GM19351 (cell line): Measurements from ENCODE around the gene COMMD7.
"Not testable (repeated sequence)": the region's sequence is repeated elsewhere in the genome, so short reads cannot be mapped to it uniquely, and the experiment has no call there.

ENCODE experiments used
- ATAC-seq: cut with Tn5 transposase; IDR thresholded peaks from one replicate; pipeline ENCODE4 v1.9.1; 2021; ENCODE audit warnings: mild to moderate bottlenecking, moderate library complexity; ENCODE audit not compliant: unreplicated experiment

The COMMD7 gene

DNA sequence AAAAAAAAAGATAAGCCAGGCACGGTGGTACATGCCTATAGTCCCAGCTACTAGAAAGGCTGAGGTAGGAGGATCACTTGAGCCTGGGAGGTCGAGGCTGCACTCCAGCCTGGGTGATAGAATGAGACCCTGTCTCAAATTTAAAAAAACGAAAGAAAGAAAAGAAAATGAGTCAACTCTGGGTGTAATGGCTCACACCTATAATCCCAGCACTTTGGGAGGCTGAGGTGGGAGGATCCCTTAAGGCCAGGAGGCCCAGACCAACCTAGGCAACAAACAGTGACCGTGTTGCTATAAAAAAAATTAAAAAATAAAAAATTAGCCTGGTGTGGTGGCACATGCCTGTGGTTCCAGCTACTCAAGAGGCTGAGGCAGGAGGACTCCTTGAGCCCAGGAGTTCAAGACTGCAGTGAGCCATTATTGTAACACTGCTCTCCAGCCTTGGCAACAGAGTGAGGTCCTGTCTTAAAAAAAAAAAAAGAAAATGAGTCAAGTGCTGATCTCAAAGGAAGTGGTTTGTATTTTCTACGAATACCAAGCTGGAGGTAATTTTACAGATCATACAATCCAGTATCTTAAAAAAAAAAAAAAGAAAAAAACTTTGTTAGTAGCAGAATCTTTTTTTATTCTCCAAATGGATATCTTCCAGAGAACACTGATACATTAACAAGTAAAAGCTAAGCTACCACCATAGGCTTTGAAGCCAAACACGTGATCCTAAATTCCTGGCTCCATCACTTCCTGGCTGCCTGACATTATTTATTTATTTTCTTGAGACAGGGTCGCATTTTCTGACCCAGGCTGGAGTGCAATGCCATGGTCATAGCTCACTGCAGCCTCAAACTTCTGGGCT, 5.7 kb downstream of the COMMD7 start:
- ATAC-seq: no peak

DNA sequence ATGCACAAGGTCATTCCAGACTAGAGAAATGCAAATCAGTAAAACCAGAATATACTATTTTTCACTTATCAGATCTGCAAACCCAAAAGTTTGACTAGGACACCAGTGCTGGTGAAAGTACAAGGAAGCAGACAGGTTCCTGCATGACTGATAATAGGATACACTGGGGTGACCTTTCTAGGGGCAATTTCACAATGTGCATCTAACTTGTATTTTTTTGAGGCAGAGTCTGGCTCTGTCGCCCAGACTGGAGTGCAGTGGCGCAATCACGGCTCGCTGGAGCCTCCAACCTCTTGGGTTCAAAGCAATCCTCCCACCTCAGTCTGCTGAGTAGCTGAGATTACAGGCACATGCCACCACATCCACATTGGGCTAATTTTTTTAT, 11.4 kb downstream of the COMMD7 start:
- no peak for ATAC-seq

DNA sequence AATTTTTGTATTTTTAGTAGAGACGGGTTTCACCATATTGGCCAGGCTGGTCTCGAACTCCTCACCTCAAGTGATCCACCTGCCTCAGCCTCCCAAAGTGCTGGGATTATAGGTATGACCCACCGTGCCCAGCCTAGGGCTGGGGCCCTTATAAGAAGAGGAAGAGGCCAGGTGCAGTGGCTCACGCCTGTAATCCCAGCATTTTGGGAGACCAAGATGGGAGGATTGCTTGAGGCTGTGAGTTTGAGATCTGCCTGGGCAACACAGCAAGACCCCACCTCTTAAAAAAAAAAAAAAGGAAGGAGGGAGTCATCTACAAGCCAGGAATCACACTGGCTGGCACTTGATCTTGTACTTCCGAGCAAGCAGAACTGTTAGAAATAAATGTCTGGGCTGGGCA, 13.9 kb downstream of the COMMD7 start:
- not testable (repeated sequence) for ATAC-seq

DNA sequence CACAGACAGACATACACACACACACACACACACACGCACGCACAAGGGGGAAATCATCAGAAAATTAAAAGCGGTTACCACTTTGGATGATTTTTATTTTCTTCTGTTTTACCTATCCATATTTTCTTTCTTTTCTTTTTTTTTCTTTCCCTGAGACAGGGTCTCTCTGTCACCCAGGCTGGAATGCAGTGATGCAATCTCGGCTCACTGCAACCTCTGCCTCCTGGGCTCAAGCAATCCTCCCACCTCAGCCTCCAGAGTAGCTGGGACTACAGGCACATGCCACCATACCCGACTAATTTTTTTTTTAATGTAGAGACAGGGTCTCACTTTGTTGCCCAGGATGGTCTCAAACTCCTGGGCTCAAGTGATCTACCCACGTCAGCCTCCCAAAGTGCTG, 14.8 kb downstream of the COMMD7 start:
- ATAC-seq: not testable (repeated sequence)

DNA sequence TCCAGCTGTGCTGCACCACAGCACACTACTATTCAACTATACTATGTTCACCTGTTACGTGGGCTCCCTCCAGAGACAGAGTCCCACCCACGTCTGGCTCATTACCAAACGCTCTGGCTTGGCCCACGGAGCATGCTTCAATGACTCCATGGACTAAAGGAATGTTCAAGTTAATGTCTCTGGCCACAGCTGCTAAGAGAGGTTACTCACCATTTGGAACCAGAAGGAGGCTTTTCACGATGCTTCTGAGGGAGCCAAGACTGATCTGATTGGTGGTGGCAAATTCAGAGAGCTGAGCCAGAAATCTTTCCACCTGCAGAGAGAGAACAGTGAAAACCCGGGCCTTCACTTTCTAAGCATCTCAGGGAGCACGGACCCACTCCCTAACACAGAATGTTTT, 15.6 kb downstream of the COMMD7 start:
- ATAC-seq: no peak

DNA sequence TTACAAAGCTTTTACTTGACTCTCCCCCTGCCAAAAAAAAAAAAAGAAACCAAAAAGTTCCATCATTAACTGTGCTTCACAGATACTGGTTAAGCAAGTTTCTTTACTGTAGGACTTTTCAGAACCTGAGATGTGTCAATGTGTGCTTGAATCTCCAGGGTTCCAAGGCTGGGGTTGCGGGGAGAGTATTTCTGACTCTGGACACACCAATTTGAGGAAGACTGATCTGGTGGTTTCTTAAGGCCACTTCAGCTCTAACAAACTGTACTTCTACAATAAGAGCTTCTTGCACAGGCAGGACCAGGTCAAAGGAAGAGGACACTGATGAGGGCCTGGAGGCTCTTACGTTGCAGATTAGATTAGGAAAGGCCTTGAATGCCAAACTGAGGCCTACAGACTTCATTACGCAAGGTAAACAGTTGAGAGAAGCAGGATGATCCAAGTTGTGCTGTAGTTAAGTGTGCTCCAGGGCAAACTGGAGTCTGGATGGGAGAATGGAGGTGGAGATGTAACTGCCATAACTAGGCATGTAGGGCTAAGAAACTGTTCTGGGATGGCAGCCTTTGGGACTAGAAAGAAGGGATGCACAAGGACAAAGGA, 24.4 kb downstream of the COMMD7 start:
- ATAC-seq: no peak

DNA sequence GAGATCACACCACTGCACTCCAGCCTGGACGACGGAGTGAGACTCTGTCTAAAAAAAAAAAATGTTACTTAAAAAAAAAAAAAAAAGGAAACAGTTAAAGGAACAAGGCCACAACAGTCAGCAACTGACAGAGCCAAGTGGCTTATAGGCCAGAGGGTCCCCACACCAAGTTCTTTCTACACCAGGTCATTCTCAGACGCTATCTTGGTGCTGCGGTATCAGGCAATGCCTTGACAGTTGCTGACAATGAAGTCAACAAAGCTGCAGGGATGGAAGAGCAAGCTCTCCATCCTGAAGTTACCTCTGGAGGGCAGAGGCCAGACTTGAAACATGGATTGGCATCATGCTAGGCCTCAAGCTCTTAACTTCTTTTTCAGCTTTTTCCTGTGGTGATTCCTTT, 31.9 kb downstream of the COMMD7 start:
- no peak for ATAC-seq

DNA sequence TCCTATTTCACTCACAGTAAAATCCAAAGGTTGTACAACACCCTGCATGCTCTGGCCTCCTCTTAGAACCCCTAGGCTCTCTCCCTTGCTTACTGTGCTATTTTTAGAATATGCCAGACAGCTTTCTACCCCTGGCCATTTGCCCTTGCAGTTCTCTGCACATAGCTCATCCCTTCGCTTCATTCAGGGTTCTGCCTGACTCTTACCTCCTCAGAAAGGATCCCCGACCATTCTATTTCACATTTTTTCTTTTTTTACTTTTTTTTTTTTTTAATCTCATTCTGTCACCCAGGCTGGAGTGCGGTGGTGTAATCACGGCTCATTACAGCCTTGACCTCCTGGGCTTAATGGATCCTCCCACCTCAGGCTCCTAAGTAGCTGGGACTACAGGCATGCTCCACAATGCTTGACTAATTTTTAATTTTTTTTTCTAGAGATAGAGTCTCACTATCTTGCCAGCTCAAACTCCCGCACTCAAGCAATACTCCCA, 33.6 kb downstream of the COMMD7 start:
- no peak for ATAC-seq

DNA sequence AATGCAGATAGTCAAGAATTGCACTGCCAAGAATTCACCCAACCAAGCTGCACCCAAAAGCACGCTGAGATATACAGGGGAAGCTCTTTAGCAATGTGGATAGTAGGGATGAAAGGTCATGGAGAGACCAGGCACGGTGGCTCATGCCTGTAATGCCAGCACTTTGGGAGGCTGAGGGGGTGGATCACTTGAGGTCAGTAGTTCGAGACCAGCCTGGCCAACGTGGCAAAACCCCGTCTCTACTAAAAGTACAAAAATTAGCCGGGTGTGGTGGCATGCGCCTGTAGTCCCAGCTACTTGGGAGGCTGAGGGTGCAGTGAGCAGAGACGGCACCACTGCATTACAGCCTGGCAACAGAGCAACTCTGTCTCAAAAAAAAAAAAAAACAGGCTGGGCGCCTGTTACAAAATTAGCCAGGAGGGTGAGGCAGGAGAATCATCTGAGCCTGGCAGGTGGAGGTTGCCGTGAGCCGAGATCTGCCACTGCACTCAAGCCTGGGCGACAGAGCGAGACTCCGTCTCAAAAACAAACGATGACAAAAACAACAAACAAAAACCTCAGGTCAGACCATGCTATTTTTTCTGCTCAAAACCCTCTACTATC, 34.1 kb downstream of the COMMD7 start:
- ATAC-seq: not testable (repeated sequence)

DNA sequence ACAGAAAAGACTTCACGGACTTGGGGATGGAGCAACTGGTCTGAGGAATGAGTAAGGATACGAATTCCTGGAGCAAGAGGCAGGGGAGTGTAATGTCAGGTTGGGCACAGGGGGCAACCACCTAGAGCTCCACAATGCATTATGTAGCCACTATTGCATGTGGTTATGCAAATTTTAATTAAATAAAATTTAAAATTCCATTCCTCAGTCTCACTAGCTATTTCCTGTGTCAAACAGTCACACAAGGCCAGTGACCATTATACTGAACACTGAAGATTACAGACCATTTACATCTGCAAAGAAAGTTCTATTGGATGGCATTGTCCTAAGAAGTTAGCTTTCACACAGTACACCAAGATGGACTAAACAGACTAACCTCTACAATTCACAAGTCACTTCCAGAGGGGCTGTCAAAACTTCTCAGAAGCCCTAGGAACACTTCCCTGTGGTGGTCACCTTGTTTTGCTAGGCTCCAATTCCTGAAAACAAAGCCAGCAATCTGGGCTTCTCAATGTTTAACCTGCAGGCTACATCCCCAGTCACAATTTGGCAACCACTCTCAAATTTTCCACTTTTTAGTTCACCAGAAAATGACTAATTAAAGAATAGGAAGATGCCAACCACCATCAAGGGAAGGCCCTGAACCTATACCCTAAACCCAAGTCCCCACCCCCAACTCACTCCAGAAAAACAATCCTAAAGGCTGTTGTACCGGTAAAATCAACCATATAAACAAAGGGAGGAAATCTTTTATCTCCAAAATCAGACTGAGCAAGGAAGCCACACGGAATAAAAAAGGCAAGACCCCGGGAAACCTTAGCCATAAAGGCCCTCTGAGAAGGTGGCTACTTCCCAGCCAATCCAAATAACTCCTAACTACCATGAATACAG, 35.3 kb downstream of the COMMD7 start:
- no peak for ATAC-seq

DNA sequence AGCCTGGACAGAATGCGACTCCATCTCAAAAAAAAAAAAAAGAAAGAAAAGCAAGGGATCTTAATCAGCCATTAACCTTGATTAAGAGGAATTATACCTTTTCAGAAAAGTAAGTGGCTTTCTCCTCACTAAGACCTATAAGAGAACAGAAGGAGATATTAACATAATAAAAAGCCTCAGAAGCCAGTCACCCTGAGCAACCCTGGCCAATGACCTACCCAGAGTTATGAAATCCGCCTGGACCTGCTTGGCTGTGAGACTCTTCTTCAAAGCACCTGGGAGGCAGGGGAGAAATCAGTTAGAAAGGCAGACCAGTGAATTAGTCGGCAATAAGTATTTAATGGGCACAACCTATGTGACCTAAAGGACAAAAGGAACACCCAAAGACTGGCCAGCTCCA, 36.8 kb downstream of the COMMD7 start:
- ATAC-seq: no peak

DNA sequence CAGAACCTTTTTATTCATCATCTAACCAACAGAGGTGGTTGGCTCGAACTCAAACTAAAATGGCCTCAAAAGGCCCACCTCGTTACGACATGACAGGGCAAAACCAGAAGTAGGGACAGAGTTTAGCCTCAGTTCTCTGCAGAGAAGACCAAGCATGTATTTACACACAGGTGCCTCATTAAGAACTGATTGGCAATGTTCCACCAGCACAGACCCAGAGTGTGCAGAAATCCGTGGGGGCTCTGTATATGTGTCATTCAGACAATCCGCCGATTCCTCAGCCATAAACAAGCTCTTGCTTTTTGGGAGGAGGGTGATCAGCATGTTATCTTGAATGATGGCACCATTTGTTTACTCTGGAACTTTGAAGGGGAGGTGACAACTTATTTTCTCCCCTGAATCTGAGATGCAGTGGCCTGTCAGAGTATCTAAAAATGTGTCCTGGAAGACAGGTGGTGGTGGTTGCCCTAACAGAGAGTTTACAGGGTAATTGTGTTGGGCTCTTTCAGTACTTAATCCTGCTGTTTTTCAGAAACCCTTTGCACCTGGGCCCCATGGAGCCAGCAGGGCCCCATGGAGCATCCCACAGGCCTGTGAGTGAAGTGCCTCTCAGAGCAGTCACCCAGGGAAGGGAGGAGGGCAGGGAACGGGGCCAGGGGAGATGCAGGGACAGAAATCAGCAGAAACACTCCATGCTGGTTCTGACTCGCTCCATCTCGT, 40.4 kb downstream of the COMMD7 start:
- no peak for ATAC-seq

DNA sequence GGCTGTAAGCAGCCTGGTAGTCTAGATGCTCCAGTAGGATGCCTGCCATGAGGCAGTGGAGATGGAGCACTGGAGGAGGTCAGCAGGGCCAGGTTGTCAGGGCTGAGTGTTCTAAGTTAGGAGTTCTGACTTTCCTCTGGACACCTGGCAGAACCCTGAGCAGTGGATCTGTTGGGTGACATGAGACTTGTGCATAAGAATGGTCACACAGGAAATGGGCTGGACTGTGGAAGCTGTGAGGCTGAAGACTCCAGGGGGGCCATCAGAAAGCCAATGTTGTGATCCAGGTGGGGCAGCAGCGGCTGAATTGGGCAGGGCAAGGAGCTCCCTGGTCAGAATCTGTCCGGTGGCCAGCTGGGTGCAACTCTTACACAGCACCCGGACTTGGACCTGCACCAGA, 45.7 kb downstream of the COMMD7 start:
- ATAC-seq: no peak

DNA sequence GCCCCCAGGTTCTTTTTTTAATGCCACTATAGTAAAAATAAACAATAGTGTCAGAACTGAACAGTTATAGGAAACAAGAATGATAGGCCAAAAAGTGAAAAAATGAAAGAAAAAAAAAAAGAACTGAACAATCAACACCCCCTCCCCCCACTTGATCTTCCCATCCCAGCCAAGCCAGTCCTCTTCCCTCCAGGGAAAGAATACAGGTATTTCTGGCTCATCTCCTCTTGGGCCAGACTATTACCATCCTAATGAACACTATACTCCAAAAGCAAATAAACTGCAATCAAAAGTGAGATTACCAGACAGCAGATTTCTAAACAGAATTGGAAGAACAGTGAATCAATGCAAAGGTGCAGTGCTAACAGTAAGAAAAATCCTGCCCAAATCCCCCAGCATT, 48.2 kb downstream of the COMMD7 start:
- ATAC-seq: no peak

DNA sequence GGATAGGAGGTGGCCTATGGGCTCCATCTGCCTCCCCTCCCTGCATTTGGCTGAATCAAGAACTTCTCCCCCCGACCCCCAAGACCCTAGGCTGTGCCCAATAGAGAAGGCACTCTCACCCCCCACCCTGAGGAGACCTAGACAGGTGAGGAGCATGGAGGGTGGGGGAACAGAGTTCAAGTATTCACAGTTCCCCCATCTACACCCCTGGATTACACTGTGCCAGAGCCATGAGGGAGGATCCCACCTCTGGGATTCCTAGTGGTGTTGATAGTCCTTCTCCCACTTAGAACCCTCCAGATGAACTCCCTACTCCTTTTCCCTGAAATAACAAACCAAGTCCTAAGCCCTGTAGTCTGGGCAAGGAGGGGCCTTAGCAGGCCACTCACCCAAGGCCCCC, 54.3 kb downstream of the COMMD7 start:
- ATAC-seq: not testable (repeated sequence)

DNA sequence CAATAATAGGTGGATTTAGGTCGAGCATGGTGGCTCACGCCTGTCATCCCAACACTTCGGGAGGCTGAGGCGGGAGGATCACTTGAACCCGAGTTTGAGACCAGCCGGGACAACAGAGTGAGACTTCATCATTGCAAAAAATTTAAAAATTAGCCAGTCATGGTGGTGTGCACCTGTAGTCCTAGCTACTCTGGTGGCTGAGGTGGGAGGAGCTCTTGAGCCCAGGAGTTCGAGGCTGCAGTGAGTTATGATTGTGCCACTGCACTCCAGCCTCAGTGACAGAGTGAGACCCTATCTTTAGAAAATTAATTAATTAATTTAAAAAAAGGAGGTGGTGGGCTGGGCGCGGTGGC, 56.1 kb downstream of the COMMD7 start:
- no peak for ATAC-seq

DNA sequence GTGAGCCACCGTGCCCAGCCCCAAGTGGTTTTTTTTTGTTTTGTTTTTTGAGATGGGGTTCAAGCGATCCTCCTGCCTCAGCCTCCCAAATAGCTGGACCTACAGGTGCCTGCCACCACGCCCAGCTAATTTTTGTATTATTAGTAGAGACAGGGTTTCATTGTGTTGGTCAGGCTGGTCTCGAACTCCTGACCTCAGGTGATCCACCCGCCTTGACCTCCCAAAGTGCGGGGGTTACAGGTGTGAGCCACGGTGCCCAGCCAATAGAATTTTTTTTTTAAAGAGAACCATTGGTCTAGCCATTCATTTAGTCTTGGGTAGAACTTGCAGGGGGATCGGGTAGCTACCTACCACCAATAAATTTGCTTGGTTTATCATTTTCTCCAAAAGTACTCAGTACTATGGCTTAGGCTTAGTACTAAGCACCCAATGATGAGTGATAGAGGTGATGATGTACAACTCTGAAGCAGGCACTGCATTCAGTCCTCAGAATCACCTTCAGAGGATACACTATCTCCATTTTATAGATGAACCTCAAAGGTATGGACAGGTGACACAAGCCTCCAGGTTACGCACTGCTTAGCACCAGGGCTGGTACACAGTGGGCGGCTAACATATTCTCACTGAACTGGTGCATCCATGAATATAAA, 56.6 kb downstream of the COMMD7 start:
- ATAC-seq: no peak

DNA sequence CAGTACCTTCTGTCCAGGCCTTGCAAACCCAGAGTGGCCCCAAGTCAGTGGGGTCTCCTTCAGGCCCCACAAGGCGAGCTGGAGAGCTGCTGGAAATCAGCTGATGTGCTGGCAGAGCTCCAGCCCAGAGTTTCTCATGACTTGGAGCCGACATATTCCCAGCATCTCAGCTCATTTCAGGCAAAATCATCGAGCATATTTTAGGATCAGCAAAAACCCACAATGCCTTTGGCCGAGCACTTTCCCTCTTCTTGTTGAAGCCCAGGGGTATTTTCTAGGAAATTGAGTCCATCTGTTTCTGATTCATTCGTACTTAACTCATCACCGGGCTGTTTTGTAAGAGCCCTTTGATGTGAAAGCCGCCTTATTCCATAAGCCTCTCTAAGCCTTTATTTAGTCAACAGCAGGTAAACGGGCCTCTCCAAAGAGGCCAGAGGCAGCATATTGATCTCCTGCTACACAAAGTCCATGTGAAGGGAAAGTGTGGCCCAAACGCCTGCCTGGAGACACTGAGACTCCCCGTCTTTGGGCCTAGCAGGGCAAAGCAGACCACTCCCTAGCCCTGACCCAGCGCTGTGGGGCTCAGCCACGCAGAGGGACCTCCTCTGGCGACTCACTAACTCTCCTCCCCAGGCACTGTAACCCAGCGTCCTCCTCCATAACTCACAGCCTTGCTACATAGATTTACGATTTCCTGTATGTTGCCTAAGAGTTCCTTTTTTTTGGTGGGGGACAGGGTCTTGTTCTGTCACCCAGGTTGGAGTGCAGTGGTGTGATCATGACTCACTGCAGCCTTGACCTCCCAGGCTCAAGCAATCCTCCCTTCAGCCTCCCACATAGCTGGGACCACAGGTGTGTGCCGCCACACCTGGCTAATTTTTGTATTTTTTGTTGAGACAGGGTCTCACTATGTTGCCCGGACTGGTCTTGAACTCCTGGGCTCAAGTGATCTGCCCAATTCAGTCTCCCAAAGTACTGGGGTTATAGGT, 57.4 kb downstream of the COMMD7 start:
- no peak for ATAC-seq

DNA sequence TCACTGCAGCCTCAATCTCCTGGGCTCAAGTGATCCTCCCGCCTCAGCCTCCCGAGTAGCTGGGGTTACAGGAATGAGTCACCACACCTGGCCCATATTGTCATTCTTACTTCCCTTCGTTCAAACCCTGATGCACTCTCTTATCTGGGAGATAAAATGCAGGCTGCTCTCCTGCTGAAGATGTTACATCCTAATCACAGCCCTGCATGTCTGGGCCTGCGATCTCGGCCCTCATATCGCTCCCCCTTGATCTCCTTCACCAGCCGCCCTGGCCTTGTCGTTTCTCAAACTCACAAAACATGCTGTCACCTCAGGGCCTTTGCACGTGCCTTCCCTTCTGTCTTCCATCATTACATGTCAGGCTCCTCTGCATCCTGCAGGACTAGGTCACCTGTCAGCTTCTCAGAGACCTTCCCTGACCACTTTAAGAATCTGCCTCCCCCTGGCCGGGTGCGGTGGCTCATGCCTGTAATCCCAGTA, 60.7 kb downstream of the COMMD7 start:
- ATAC-seq: no peak
